K562 (cell line): Measurements from ENCODE around the gene SPACA9. TPM values are rescaled to one million over a fixed set of nuclear protein-coding genes. Genes with fewer than 3 reads are reported as not detected.

ENCODE experiments used
- C11orf30 ChIP-seq: fragments of 450-650 bp; IDR thresholded peaks from 2 replicates; pipeline ENCODE4 v1.6.1; 2016; ENCODE audit warnings: low read depth, mild to moderate bottlenecking
- CBX1 ChIP-seq: sonication (generic); IDR thresholded peaks from 2 replicates; pipeline ENCODE4 v1.6.1; 2016; ENCODE audit warnings: antibody characterized with exemption, low read depth, mild to moderate bottlenecking
- CBX3 ChIP-seq, 2 experiments: IDR thresholded peaks; 1 replicate in 1 of 2; 2 replicates in 1 of 2; pipeline ENCODE4 v1.6.1; 2012; ENCODE audit warnings: inconsistent platforms in 2 of 2, low read length in 2 of 2, borderline replicate concordance in 1 of 2, control low read depth in 1 of 2
- CHD2 ChIP-seq: IDR thresholded peaks from 2 replicates; pipeline ENCODE4 v1.6.1; 2011; ENCODE audit warnings: low read depth, low read length
- CXXC5 ChIP-seq: fragments of 250-450 bp; sonication (Bioruptor Pico); IDR thresholded peaks from 2 replicates; pipeline ENCODE4 v1.8.0; 2022; ENCODE audit warnings: inconsistent platforms, mild to moderate bottlenecking, moderate library complexity
- DIDO1 ChIP-seq: fragments of 450-650 bp; IDR thresholded peaks from 2 replicates; pipeline ENCODE4 v1.6.1; 2016; ENCODE audit warnings: low read depth, missing biosample characterization, missing genetic modification characterization
- FIP1L1 ChIP-seq: fragments of 200-400 bp; formaldehyde crosslinking; IDR thresholded peaks from 2 replicates; pipeline ENCODE4 v1.6.1; 2018; ENCODE audit warnings: mild to moderate bottlenecking, low read depth, low read length; ENCODE audit not compliant: poor library complexity, severe bottlenecking
- GATAD2A ChIP-seq: fragments of 450-650 bp; IDR thresholded peaks from 2 replicates; pipeline ENCODE4 v1.6.1; 2017
- HDAC2 ChIP-seq: fragments of 450-650 bp; IDR thresholded peaks from 2 replicates; pipeline ENCODE4 v1.6.1; 2016; ENCODE audit warnings: mild to moderate bottlenecking
- IRF2 ChIP-seq: sonication (generic); formaldehyde crosslinking; IDR thresholded peaks from 2 replicates; pipeline ENCODE4 v1.8.1; 2022; ENCODE audit warnings: mild to moderate bottlenecking, missing genetic modification reagents
- KLF1 ChIP-seq: fragments of 450-650 bp; IDR thresholded peaks from 2 replicates; pipeline ENCODE4 v1.6.1; 2016; ENCODE audit warnings: missing genetic modification characterization, missing compliant biosample characterization
- NR1H2 ChIP-seq: sonication (generic); formaldehyde crosslinking; IDR thresholded peaks from 2 replicates; pipeline ENCODE4 v1.4.0; 2020; ENCODE audit warnings: mild to moderate bottlenecking, missing genetic modification reagents
- RAD21 ChIP-seq, 2 experiments: fragments of 250-450 bp in 1 of 2; fragments of 450-650 bp in 1 of 2; sonication (Bioruptor Pico) in 1 of 2; formaldehyde crosslinking in 1 of 2; IDR thresholded peaks in 1 of 2; conservative IDR thresholded peaks in 1 of 2; 2 replicates each; pipeline versions ENCODE4 v1.4.0 to v1.8.0; 2020 to 2022; ENCODE audit warnings: mild to moderate bottlenecking in 2 of 2, moderate library complexity in 1 of 2
- RFX7 ChIP-seq: fragments of 250-450 bp; sonication (Bioruptor Pico); IDR thresholded peaks from 2 replicates; pipeline ENCODE4 v1.5.1; 2021; ENCODE audit warnings: mild to moderate bottlenecking
- SIN3A ChIP-seq, 2 experiments: fragments of 150-350 bp in 1 of 2; IDR thresholded peaks; 2 replicates each; pipeline ENCODE4 v1.6.1; 2011 to 2016; ENCODE audit warnings: borderline replicate concordance in 2 of 2, low read depth in 2 of 2, low read length in 2 of 2, mild to moderate bottlenecking in 2 of 2, moderate library complexity in 2 of 2; ENCODE audit not compliant: control insufficient read depth in 1 of 2
- TBP ChIP-seq: optimal IDR thresholded peaks from 2 replicates; pipeline ENCODE3; 2011; ENCODE audit warnings: low read depth, low read length, improper control_type of control experiment
- TCF3 ChIP-seq: sonication (generic); formaldehyde crosslinking; IDR thresholded peaks from 2 replicates; pipeline ENCODE4 v1.4.0; 2020; ENCODE audit warnings: mild to moderate bottlenecking, missing genetic modification reagents
- ZFP1 ChIP-seq: fragments of 450-650 bp; formaldehyde crosslinking; IDR thresholded peaks from 2 replicates; pipeline ENCODE4 v1.4.0; 2020; ENCODE audit warnings: mild to moderate bottlenecking, mixed read lengths
- ZNF444 ChIP-seq: fragments of 250-450 bp; sonication (Bioruptor Pico); IDR thresholded peaks from 2 replicates; pipeline ENCODE4 v1.4.0; 2020; ENCODE audit warnings: mild to moderate bottlenecking, moderate library complexity
- ZNF75A ChIP-seq: fragments of 450-650 bp; formaldehyde crosslinking; IDR thresholded peaks from 2 replicates; pipeline ENCODE4 v1.4.0; 2020; ENCODE audit warnings: mild to moderate bottlenecking
- polyA plus RNA-seq, 8 experiments: library from polyadenylated mRNA; depleted of rRNA in 4 of 8; stranded (reverse) in 5 of 8; unstranded in 3 of 8; fragments of >200 nt; fragmentation: Nextera tagmentation in 2 of 8; fragmentation: Illumina TruSeq in 1 of 8; extraction: Ambion mirVana in 2 of 8; extraction: Trizol in 1 of 8; gene quantifications; 2 replicates each; pipeline versions ENCODE4 v1.2.1 to v1.2.3, GENCODE V29; 2011 to 2014; ENCODE audit warnings: inconsistent platforms in 1 of 8, missing spikeins in 1 of 8
- total RNA-seq, 7 experiments: library from RNA; depleted of rRNA in 6 of 7; stranded (reverse); fragments of >200 nt in 6 of 7; fragmentation: Illumina TruSeq in 2 of 7; extraction: Trizol in 2 of 7; gene quantifications; 2 replicates each; pipeline versions ENCODE4 v1.2.1 to v1.2.3, GENCODE V29; 2011 to 2021; ENCODE audit warnings: low replicate concordance in 1 of 7
- TF ChIP-seq, protein P1 (sequence below): fragments of 450-650 bp; formaldehyde crosslinking; IDR thresholded peaks from 2 replicates; pipeline ENCODE4 v1.4.0; 2022; ENCODE audit warnings: mild to moderate bottlenecking, moderate library complexity
- TF ChIP-seq, protein P2 (sequence below), 2 experiments: IDR thresholded peaks; 2 replicates each; pipeline ENCODE4 v1.6.1; 2011; ENCODE audit warnings: borderline replicate concordance in 1 of 2, control low read depth in 1 of 2, low read depth in 1 of 2, low read length in 1 of 2, mild to moderate bottlenecking in 1 of 2, mixed read lengths in 1 of 2, moderate library complexity in 1 of 2; ENCODE audit not compliant: insufficient read depth in 1 of 2, insufficient read length in 1 of 2, poor library complexity in 1 of 2, severe bottlenecking in 1 of 2; ENCODE audit errors: extremely low read depth in 1 of 2
- TF ChIP-seq, protein P3 (sequence below): fragments of 250-450 bp; sonication (Bioruptor Pico); IDR thresholded peaks from 2 replicates; pipeline ENCODE4 v1.4.0; 2020; ENCODE audit warnings: mild to moderate bottlenecking, moderate library complexity

SPACA9 gene
- total and polyA plus RNA-seq, 9 of the 15 experiments (the other 6 are each of a cell fraction or from before 2014, with no cell fraction given): 0.06 to 0.51 (median 0.36) TPM

DNA sequence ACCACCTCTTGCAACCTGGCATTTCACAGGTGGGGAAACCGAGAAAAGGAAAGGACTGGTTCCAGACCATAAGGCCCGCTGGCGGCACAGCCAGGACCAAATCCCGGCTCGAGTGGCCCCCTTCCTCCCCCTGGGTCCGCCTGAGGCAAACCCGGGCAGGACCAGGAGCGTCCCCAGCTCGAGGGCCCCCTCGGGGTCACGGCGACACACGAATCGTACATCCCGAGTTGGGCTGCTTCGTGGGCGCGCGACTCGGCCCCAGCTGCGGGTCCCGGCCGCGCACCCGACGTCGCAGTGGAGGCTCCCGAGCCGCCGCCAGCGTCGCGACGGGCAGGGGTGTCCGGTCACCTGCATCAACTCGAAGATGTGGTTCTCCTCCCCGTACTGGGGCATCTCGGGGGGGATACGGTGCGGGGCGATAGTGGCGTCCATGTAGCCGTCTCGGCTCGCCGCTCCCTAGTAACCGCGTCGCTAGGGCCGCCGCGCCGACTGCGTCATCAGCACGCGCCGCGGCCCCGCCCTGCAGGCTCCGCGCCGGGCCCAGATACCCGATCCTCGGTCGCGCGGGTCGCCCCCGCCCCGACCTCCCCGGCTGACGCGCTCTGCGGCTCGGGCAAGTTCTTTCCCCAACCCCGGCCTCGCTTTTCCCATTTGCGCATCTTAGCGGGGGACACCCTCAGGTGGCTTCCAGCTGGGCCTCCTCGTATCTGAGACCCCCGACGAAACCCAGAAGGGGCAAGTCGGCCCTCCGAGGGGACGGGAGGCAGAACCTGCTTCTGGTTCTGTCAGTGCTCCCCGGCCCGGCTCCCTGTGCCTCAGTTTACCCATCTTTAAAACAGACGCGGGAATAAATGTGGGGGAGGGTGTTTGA lies 639 bp upstream of the SPACA9 start, which contains the start of gene AK8 (continued):
- TF ChIP-seq, protein P1, sequence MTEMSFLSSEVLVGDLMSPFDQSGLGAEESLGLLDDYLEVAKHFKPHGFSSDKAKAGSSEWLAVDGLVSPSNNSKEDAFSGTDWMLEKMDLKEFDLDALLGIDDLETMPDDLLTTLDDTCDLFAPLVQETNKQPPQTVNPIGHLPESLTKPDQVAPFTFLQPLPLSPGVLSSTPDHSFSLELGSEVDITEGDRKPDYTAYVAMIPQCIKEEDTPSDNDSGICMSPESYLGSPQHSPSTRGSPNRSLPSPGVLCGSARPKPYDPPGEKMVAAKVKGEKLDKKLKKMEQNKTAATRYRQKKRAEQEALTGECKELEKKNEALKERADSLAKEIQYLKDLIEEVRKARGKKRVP (CRISPR knock-in tag): no peak
- TF ChIP-seq, protein P2, sequence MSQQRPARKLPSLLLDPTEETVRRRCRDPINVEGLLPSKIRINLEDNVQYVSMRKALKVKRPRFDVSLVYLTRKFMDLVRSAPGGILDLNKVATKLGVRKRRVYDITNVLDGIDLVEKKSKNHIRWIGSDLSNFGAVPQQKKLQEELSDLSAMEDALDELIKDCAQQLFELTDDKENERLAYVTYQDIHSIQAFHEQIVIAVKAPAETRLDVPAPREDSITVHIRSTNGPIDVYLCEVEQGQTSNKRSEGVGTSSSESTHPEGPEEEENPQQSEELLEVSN (IDR thresholded peaks at IDR 0.05; ENCODE audit: borderline replicate concordance in 1 of 2, extremely low read depth in 1 of 2, insufficient read depth in 1 of 2, insufficient read length in 1 of 2, low read depth in 1 of 2, low read length in 1 of 2, poor library complexity in 1 of 2, severe bottlenecking in 1 of 2): no peak
- TF ChIP-seq C11orf30 (peak; percentile 61; the same call in 1 of the 2 replicates), CXXC5 (CRISPR knock-in tag) (peak; percentile 87), ZNF75A (CRISPR knock-in tag) (no peak), DIDO1 (tag) (0 out of 2 replicates have a peak, but pooled peaks have one; percentile 36), RFX7 (CRISPR knock-in tag) (no peak), CHD2 (no peak), RAD21 (CRISPR knock-in tag; conservative IDR thresholded peaks at IDR 0.05 in 1 of 2, IDR thresholded peaks at IDR 0.05 in 1 of 2) (no peak), IRF2 (CRISPR knock-in tag) (no peak), GATAD2A (no peak), HDAC2 (peak; percentile 43; the same call in 1 of the 2 replicates), CBX3 (IDR thresholded peaks at IDR 0.05; ENCODE audit: borderline replicate concordance in 1 of 2, low read length in 2 of 2) (no peak), FIP1L1 (no peak), SIN3A (IDR thresholded peaks at IDR 0.05; ENCODE audit: borderline replicate concordance in 2 of 2, control insufficient read depth in 1 of 2, low read depth in 2 of 2, low read length in 2 of 2) (peak; percentile 96 to 97), TCF3 (CRISPR knock-in tag) (no peak; the same call in 1 of the 2 replicates), ZFP1 (CRISPR knock-in tag) (no peak), NR1H2 (CRISPR knock-in tag) (0 out of 2 replicates have a peak, but pooled peaks have one; percentile 18), CBX1 (no peak; the same call in 1 of the 2 replicates), KLF1 (tag) (peak; percentile 95), TBP (peak; percentile 50), ZNF444 (CRISPR knock-in tag) (0 out of 2 replicates have a peak, but pooled peaks have one; percentile 29)
- TF ChIP-seq, protein P3, sequence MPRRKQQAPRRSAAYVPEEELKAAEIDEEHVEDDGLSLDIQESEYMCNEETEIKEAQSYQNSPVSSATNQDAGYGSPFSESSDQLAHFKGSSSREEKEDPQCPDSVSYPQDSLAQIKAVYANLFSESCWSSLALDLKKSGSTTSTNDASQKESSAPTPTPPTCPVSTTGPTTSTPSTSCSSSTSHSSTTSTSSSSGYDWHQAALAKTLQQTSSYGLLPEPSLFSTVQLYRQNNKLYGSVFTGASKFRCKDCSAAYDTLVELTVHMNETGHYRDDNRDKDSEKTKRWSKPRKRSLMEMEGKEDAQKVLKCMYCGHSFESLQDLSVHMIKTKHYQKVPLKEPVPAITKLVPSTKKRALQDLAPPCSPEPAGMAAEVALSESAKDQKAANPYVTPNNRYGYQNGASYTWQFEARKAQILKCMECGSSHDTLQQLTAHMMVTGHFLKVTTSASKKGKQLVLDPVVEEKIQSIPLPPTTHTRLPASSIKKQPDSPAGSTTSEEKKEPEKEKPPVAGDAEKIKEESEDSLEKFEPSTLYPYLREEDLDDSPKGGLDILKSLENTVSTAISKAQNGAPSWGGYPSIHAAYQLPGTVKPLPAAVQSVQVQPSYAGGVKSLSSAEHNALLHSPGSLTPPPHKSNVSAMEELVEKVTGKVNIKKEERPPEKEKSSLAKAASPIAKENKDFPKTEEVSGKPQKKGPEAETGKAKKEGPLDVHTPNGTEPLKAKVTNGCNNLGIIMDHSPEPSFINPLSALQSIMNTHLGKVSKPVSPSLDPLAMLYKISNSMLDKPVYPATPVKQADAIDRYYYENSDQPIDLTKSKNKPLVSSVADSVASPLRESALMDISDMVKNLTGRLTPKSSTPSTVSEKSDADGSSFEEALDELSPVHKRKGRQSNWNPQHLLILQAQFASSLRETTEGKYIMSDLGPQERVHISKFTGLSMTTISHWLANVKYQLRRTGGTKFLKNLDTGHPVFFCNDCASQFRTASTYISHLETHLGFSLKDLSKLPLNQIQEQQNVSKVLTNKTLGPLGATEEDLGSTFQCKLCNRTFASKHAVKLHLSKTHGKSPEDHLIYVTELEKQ (CRISPR knock-in tag): no peak
